ENCODE measurements around the gene HSPA5.
"Not testable (repeated sequence)": the region's sequence is repeated elsewhere in the genome, so short reads cannot be mapped to it uniquely, and the experiment has no call there.

HSPA5 gene

DNA sequence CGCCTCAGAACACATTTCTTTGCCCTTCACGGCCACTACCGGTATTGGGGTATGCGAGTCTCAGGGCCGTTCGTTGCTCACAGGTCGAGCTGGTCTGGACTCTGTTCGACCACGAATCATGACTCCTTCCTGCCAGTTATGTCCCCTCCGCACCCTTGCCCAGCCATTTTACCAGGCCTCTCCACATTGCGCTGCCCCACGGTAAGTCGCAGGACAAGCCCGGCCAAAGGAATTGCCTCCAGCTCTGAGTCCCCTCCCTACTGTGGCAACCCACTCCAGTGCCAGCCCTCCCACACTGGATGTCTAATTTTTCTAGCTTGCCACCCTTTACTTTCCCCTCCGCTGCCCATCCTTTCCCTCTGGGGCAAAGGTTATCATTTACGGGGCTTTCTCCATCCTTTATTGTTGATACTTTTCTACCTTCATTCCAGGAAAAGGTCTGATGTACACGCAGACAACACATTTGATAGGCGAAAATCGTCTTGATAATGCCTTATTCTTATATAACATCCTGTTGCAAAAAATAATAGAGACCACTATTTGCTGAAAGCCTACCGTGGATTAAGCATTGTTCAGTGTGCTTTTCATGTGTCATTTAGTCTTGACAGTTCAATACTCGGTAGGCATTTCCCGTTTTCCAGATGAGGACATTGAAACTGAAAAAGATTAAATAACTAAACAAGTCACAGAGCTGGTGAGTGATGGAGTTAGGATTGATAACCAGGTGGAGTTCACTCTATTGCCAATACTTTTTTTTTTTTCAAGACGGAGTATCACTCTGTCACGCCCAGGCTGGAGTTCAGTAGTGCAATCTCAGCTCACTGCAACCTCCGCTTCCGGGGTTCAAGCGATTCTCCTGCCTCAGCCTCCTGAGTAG is 958 bp upstream of the HSPA5 start:
- peak overlapping the region; percentile 62 for H3K4me3 ChIP-seq (ENCODE audit: low read depth, low read length)
- no peak for DNase-seq (ENCODE audit: low read depth)
- TF ChIP-seq, protein P1, sequence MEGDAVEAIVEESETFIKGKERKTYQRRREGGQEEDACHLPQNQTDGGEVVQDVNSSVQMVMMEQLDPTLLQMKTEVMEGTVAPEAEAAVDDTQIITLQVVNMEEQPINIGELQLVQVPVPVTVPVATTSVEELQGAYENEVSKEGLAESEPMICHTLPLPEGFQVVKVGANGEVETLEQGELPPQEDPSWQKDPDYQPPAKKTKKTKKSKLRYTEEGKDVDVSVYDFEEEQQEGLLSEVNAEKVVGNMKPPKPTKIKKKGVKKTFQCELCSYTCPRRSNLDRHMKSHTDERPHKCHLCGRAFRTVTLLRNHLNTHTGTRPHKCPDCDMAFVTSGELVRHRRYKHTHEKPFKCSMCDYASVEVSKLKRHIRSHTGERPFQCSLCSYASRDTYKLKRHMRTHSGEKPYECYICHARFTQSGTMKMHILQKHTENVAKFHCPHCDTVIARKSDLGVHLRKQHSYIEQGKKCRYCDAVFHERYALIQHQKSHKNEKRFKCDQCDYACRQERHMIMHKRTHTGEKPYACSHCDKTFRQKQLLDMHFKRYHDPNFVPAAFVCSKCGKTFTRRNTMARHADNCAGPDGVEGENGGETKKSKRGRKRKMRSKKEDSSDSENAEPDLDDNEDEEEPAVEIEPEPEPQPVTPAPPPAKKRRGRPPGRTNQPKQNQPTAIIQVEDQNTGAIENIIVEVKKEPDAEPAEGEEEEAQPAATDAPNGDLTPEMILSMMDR (conservative IDR thresholded peaks at IDR 0.05; ENCODE audit: low read depth, low read length) = no peak

DNA sequence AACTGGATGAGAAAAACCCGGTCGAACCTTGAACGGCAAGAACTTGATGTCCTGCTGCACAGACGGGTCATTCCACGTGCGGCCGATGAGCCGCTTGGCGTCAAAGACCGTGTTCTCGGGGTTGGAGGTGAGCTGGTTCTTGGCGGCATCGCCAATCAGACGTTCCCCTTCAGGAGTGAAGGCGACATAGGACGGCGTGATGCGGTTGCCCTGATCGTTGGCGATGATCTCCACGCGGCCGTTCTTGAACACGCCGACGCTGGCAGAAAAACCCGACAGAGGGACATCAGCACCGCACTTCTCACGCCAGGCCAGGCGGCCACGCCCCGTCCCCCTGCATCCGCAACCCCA is 519 bp downstream of the HSPA5 start:
- DNase-seq (ENCODE audit: low read depth) = peak; percentile 49
- TF ChIP-seq, protein P1 (conservative IDR thresholded peaks at IDR 0.05; ENCODE audit: low read depth, low read length) = no peak
- peak overlapping the region; percentile 99 for H3K4me3 ChIP-seq (ENCODE audit: low read depth, low read length)

DNA sequence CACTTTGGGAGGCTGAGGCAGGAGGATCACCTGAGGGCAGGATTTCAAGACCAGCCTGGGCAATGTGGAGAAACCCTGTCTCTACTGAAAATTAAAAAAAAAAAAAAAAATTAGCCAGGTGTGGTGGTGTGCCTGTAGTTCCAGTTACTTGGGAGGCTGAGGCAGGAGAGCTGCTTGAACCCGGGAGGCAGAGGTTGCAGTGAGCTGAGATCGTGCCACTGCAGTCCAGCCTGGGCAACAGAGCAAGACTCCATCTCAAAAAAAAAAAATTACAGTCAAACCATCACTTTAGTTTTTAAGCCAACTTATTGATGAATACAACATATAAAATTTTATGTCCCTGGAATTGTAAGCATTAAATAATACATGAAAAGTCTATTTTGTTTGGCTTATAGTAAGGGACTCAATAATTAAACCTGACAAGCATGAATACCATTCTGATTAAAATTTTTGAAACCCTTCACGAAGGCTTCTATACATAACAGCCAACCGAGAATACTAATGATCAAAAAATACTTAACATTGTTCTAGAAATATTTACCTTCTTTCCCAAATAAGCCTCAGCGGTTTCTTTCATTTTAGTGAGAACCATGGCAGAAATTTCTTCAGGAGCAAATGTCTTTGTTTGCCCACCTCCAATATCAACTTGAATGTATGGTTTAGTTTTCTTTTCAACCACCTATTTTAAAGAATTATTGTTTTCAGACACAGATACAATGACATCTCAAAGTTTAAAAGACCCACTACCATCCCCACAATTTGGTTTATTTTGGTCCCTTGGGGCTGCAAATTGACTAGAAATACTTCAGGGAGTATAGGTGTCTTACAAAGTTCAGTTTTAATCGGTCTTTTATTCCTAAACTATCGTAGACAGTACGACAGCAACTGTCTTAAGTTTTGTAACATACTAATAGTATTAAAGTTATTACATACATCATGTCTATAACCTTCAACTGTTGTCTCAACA is 1.2 kb downstream of the HSPA5 start:
- TF ChIP-seq, protein P1 (conservative IDR thresholded peaks at IDR 0.05; ENCODE audit: low read depth, low read length) = no peak
- no peak for DNase-seq (ENCODE audit: low read depth)
- H3K4me3 ChIP-seq (ENCODE audit: low read depth, low read length) = peak overlapping the region; percentile 99

DNA sequence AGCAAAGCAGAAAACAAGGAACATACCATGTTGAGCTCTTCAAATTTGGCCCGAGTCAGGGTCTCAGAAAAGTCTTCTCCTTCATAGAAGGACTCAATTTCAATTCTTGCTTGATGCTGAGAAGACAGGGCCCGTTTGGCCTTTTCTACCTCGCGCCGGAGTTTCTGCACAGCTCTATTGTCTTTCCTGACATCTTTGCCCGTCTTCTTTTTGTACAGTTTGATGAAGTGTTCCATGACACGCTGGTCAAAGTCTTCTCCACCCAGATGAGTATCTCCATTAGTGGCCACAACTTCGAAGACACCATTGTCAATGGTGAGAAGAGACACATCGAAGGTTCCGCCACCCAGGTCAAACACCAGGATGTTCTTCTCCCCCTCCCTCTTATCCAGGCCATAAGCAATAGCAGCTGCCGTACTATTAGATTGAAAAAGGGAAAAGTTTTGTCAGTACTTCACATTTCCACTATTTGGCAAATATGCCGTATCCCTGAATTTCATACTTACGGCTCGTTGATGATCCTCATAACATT is 2.2 kb downstream of the HSPA5 start:
- peak overlapping the region; percentile 99 for H3K4me3 ChIP-seq (ENCODE audit: low read depth, low read length)
- TF ChIP-seq, protein P1 (conservative IDR thresholded peaks at IDR 0.05; ENCODE audit: low read depth, low read length) = no peak
- no peak for DNase-seq (ENCODE audit: low read depth)

DNA sequence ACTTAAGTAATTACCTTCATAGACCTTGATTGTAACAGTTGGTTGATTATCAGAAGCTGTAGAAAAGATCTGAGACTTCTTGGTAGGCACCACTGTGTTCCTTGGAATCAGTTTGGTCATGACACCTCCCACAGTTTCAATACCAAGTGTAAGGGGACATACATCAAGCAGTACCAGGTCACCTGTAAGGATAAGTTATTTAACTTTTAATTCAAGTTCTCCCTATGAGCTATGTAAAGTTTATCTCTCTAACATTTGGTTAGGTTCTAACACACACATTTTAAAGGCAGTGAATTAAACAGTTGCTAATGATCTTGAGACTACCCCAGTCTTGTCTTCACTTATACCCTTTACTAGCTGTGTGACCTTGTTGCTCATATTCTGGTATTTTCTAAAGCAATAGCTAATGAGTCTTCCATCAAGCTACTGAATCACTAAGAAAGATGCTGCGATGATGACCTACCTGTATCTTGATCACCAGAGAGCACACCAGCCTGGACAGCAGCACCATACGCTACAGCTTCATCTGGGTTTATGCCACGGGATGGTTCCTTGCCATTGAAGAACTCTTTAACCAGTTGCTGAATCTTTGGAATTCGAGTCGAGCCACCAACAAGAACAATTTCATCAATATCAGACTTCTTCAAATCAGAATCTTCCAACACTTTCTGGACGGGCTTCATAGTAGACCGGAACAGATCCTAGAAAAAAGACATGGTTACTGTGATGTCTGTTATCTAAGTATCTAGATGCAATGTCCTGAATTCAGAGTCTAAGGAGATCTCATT is 2.8 kb downstream of the HSPA5 start:
- TF ChIP-seq, protein P1 (conservative IDR thresholded peaks at IDR 0.05; ENCODE audit: low read depth, low read length) = no peak
- H3K4me3 ChIP-seq (ENCODE audit: low read depth, low read length) = peak overlapping the region; percentile 99
- no peak for DNase-seq (ENCODE audit: low read depth)

DNA sequence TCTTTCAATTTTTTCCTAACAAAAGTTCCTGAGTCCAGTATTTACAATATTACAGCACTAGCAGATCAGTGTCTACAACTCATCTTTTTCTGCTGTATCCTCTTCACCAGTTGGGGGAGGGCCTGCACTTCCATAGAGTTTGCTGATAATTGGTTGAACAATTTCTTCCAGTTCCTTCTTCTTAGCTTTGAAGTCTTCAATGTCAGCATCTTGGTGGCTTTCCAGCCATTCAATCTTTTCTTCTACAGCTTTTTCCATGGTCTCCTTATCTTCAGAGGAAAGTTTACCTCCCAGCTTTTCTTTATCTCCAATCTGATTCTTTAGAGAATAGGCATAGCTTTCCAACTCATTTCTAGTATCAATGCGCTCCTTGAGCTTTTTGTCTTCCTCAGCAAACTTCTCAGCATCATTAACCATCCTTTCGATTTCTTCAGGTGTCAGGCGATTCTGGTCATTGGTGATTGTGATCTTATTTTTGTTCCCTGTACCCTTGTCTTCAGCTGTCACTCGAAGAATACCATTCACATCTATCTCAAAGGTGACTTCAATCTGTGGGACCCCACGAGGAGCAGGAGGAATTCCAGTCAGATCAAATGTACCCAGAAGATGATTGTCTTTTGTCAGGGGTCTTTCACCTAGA is 4.5 kb downstream of the HSPA5 start:
- not testable (repeated sequence) for H3K4me3 ChIP-seq (ENCODE audit: low read depth, low read length)
- peak; percentile 36 for DNase-seq (ENCODE audit: low read depth)
- TF ChIP-seq, protein P1 (conservative IDR thresholded peaks at IDR 0.05; ENCODE audit: low read depth, low read length) = peak; percentile 11

Measured in choroid plexus epithelial cell (primary cell).